Neuron (in vitro differentiated cells): Measurements from ENCODE around the gene METTL6.
"Not testable (repeated sequence)": the region's sequence is repeated elsewhere in the genome, so short reads cannot be mapped to it uniquely, and the experiment has no call there.

Source experiments
- H2AFZ ChIP-seq: one replicate; pipeline ENCODE4 v1.6.1; 2013; ENCODE audit warnings: low read depth, mild to moderate bottlenecking, inconsistent platforms, low read length, moderate library complexity
- H3K27me3 ChIP-seq: one replicate; pipeline ENCODE4 v1.6.1; 2013; ENCODE audit warnings: low read length; ENCODE audit not compliant: insufficient read depth
- H3K36me3 ChIP-seq: one replicate; pipeline ENCODE4 v1.6.1; 2013; ENCODE audit warnings: low read length; ENCODE audit not compliant: insufficient read depth
- H3K4me1 ChIP-seq: one replicate; pipeline ENCODE4 v1.6.1; 2013; ENCODE audit warnings: low read length; ENCODE audit not compliant: insufficient read depth
- H3K4me3 ChIP-seq: 2 replicates; pipeline ENCODE4 v1.5.1; 2013; ENCODE audit warnings: mild to moderate bottlenecking, low read length, moderate library complexity
- H3K9me3 ChIP-seq: one replicate; pipeline ENCODE4 v1.6.1; 2013; ENCODE audit warnings: low read length

The METTL6 gene

DNA sequence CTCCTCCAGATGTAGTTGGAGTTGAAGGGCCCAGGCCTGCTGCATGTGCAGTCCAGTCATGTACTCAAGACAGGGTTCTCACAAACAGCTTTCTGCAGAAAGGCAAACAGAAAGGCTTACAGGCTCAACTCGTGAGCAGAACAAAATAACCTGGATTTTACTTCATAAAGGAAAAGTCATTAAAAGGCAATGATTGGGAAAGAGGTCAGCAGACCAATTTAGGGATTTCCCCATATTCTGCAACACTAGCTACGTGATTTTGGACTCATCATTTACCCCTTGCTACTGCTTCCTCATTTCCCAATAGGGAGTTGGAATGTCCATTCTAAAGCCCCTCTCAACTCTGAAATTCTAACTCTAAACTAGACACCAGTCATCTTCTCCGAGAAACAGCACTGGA, 18.1 kb downstream of the METTL6 start:
- peaks cover 44% of the 10 kb centered on the region for H3K36me3 ChIP-seq

DNA sequence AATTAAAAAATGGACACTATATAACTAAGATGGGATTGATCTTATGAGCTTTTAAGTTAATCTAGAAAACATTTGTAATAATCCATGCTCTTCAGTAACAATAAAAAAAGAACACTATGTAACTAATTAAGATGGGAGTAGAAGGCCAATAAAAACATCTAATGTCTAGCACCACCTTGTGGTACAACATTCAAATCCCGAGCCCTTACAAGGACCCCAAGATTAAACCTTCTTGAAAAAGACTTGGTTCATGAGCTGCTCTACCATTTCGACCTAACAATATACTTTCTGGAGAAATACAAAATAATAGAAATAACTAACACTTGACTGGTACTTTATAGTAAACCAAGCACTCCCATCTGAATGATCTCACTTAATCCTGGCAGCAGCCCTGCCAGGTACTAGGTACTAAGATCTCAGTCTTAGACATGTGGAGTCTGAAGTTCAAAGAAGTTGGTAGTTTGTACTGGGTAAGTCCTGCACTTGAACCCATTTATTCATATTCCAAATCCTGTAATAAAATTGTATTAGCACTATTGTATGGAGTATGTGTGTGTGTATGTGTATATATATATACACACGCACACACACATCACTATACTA, 21.8 kb downstream of the METTL6 start:
- Histone ChIP-seq H3K27me3 (no peaks in the 10 kb centered on the region), H3K4me1 (no peaks in the 10 kb centered on the region), H3K36me3 (peaks cover 13% of the 10 kb centered on the region), H3K9me3 (no peaks in the 10 kb centered on the region), H2AFZ (no peak overlapping the region), H3K4me3 (no peak overlapping the region)

More for the DNA sequence above, 18.1 kb downstream of the METTL6 start:
- Histone ChIP-seq H3K4me3 (no peak overlapping the region), H3K27me3 (no peaks in the 10 kb centered on the region), H2AFZ (no peak overlapping the region), H3K9me3 (no peaks in the 10 kb centered on the region), H3K4me1 (no peaks in the 10 kb centered on the region)

DNA sequence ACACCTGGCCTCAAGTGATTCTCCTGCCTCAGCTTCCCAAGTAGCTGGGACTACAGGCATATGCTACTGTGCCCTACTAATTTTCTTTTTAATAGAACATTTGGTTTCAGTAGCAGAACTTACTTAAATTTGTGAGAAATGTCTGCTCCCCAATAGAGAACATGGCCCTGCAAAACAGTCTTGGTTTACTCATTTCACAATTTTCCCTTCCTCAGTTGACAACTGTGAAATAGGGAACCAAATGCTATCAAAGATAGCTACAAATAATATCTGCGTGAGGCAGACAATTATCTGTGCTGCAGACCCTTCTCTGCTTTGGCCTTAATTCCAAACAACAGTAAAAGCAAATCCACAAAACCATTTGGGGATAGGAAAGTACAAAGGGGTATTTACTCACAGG, 22.6 kb downstream of the METTL6 start:
- no peak overlapping the region for H3K4me3 ChIP-seq
- no peak overlapping the region for H2AFZ ChIP-seq
- no peaks in the 10 kb centered on the region for H3K4me1 ChIP-seq
- no peaks in the 10 kb centered on the region for H3K9me3 ChIP-seq
- H3K27me3 ChIP-seq, result no peaks in the 10 kb centered on the region
- peaks cover 6% of the 10 kb centered on the region for H3K36me3 ChIP-seq

DNA sequence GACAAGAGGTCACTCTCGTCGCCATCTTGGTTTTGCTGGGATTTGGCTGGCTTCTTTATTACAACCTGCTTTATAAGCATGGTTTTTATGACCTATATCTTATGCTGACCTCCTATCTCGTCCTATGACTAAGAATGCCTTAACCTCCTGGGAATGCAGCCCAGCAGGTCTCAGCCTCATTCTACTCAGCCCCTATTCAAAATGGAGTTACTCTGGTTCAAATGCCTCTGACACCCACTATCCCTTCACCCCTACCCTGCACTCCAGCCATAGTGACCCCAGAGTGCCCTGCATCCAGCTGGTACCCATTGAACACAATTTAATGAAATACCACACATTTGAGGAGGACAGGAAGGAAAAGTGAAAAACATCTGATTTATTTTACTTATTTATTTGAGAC, 23.4 kb downstream of the METTL6 start:
- Histone ChIP-seq H3K36me3 (no peaks in the 10 kb centered on the region), H3K9me3 (no peaks in the 10 kb centered on the region), H3K4me1 (no peaks in the 10 kb centered on the region), H3K27me3 (no peaks in the 10 kb centered on the region), H2AFZ (no peak overlapping the region), H3K4me3 (no peak overlapping the region)

DNA sequence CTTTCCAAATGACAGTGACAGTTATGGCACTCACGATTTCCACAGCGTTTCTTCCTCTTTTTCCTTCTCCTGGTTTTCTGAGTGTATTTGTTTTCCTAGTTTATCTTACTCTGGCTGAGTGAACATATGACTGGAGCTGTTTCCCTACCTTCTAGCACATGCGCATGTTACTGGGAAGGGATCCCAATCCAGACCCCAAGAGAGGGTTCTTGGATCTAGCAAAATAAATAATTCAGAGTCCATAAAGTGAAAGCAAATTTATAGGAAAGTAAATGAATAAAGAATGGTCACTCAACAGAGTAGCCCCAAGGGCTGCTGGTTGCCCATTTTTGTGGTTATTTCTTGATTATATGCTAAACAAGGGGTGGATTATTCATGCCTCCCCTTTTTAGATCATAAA, 23.8 kb downstream of the METTL6 start:
- Histone ChIP-seq H3K9me3 (no peaks in the 10 kb centered on the region), H3K4me1 (no peaks in the 10 kb centered on the region), H3K4me3 (no peak overlapping the region), H3K27me3 (no peaks in the 10 kb centered on the region), H2AFZ (no peak overlapping the region), H3K36me3 (no peaks in the 10 kb centered on the region)

DNA sequence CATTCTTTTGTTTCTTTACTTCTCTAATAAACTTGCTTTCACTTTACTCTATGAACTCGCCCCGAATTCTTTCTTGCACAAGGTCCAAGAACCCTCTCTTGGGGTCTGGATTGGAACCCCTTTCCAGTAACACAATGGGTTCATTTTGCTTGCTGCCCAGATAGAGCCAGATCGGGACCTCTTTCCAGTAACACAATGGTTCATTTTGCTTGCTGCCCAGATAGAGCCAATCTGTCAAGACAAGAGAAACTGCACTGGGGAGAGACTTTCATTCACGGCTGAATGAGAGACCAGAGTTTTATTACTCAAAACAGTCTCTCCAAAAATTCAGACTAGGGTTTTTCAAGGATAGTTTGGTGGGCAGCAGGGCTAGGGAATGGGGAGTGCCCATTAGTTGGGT, 25.4 kb downstream of the METTL6 start:
- H3K9me3 ChIP-seq, result peaks cover 10% of the 10 kb centered on the region
- no peaks in the 10 kb centered on the region for H3K4me1 ChIP-seq
- H3K4me3 ChIP-seq, result no peak overlapping the region
- H3K27me3 ChIP-seq, result no peaks in the 10 kb centered on the region
- no peaks in the 10 kb centered on the region for H3K36me3 ChIP-seq
- H2AFZ ChIP-seq, result no peak overlapping the region

DNA sequence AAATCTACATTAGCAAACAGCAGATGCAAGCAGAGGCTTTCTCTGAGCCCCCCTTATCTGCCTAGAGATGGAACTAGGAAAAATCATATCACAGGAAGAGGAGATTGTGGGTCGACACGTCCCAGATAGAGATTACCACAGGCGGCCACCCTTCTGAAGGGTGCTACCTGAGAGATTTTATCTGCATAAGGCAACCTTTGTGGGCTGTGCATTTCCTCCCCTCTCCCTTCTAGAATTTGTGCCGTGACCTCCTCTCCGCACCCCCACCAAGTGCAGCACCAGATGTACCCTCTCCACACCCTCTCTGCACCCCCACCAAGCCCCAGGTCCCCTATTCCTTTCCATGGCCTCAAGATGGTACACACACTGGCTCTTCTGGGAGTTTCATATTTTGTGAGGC, 27.4 kb downstream of the METTL6 start:
- H3K4me1 ChIP-seq, result no peaks in the 10 kb centered on the region
- H3K36me3 ChIP-seq, result no peaks in the 10 kb centered on the region
- H3K9me3 ChIP-seq, result peaks cover 13% of the 10 kb centered on the region
- no peak overlapping the region for H3K4me3 ChIP-seq
- no peak overlapping the region for H2AFZ ChIP-seq
- H3K27me3 ChIP-seq, result no peaks in the 10 kb centered on the region

DNA sequence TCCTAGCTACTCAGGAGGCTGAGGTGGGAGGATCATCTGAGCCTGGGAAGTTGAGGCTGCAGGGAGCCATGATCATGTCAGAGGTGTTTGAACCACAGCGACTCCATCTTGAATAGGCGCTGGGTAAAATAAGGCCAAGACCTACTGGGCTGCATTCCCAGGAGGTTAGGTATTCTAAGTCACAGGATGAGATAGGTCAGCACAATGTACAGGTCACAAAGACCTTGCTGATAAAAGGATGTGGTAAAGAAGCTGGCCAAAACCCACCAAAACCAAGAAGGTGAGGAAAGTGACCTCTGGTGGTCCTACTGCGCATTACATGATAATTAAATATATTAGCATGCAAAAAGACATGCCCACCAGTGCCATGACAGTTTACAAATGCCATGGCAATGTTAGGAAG, 28.6 kb downstream of the METTL6 start:
- not testable (repeated sequence) for H2AFZ ChIP-seq, H3K36me3 ChIP-seq, H3K4me3 ChIP-seq, H3K27me3 ChIP-seq, H3K4me1 ChIP-seq
- H3K9me3 ChIP-seq, result peaks cover 13% of the 10 kb centered on the region

DNA sequence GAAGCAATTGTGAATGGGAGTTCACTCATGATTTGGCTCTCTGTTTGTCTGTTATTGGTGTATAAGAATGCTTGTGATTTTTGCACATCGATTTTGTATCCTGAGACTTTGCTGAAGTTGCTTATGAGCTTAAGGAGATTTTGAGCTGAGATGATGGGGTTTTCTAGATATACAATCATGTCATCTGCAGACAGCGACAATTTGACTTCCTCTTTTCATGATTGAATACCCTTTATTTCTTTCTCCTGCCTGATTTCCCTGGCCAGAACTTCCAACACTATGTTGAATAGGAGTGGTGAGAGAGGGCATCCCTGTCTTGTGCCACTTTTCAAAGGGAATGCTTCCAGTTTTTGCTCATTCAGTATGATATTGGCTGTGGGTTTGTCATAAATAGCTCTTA, 34.1 kb downstream of the METTL6 start:
- H3K36me3 ChIP-seq, H2AFZ ChIP-seq, H3K27me3 ChIP-seq, H3K4me3 ChIP-seq, H3K4me1 ChIP-seq: not testable (repeated sequence)
- H3K9me3 ChIP-seq, result peaks cover 16% of the 10 kb centered on the region

DNA sequence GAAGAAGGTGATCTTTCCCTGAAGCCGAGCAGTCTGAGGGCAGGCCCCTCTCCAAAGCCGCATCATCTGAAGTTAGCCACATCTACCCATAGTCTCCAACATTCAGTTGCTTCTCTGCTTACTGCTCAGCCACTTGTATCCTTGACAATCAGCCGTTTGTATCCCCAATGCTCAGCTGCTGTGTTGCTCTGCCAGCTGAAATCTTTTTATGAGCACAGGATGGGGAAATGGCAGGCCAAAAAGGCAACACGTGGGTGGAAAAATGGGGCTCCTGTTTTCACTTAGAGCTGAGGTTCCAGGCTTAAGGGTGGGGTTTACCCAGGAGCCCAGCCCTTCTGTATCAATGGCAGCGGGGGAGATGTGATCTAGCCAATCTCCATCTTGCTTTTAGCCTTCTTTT, 36.3 kb downstream of the METTL6 start:
- Histone ChIP-seq H3K27me3 (no peaks in the 10 kb centered on the region), H2AFZ (no peak overlapping the region), H3K36me3 (no peaks in the 10 kb centered on the region), H3K4me3 (no peak overlapping the region), H3K4me1 (no peaks in the 10 kb centered on the region), H3K9me3 (peaks cover 10% of the 10 kb centered on the region)

DNA sequence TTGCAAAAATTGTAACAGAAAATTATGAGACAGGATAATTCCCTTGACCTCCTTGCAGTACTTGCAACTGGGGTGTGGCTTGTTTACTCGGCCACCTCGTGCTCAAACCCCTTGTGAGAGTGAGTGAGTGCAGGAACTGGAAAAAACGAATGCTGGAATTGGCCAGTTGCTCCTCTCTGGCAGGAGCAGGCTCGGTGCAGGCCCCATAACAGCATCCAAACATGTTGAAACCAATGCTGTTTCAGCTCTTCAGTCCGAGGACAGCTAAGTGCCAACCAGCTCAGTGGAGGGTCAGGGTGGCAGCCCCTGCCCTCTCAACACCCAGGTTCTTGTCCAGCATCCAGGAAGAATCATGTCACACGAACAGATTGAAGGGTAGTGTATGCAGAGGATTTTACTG, 36.9 kb downstream of the METTL6 start:
- Histone ChIP-seq H3K4me3 (no peak overlapping the region), H2AFZ (no peak overlapping the region), H3K4me1 (no peaks in the 10 kb centered on the region)

DNA sequence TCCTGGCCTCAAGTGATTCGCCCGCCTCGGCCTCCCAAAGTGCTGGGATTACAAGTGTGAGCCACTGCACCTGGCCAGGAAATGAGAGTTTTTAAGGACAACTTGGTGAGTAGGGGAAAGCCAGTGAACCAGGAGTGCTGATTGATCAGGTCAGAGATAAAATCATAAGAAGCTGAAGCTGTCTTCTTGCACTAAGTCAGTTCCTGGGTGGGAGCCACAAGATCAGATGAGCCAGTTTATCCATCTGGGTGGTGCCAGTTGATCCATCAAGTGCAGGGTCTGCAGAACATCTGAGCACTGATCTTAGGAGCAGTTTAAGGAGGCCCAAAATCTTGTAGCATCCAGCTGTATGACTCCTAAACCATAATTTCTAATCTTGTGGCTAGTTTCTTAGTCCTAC, 39.0 kb downstream of the METTL6 start:
- H2AFZ ChIP-seq, H3K4me1 ChIP-seq, H3K27me3 ChIP-seq, H3K36me3 ChIP-seq, H3K4me3 ChIP-seq: not testable (repeated sequence)
- peaks cover 11% of the 10 kb centered on the region for H3K9me3 ChIP-seq

More for the DNA sequence above, 36.9 kb downstream of the METTL6 start:
- H3K36me3 ChIP-seq, result no peaks in the 10 kb centered on the region
- no peaks in the 10 kb centered on the region for H3K27me3 ChIP-seq
- peaks cover 11% of the 10 kb centered on the region for H3K9me3 ChIP-seq

DNA sequence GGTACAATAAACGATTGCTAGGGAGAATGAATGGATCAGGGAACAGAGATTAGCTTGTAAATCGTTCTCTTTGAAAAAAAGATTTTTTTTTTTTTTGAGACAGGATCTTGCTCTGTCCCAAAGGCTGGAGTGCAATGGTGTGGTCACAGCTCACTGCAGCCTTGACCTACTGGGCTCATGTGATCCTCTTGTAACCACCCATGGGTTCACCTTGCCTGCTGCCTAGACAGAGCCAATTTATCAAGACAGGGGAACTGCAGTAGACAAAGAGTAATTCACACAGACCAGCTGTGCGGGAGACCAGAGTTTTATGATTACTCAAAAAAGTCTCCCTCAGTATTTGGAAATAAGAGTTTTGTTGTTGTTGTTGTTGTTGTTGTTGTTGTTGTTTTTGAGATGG, 39.6 kb downstream of the METTL6 start:
- Histone ChIP-seq H3K9me3 (peaks cover 11% of the 10 kb centered on the region), H2AFZ (no peak overlapping the region), H3K36me3 (no peaks in the 10 kb centered on the region), H3K4me3 (no peak overlapping the region), H3K27me3 (no peaks in the 10 kb centered on the region), H3K4me1 (no peaks in the 10 kb centered on the region)

DNA sequence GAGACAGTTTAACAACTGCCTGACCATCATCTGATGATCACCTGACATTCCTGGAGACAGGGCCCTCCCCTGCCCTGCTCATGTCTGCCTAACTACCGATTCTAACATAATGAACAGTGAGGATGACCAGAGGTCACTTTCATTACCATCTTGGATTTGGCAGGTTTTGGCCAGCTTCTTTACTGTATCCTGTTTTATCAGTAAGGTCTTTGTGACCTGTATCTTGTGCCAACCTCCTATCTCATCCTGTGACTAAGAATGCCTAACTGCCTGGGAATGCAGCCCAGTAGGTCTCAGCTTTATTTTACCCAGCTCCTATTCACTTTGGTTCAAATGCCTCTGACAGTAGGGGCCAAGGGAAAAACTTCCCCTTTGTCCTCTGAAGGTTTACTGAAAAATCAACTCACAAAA, 40.2 kb downstream of the METTL6 start:
- Histone ChIP-seq H3K36me3 (no peaks in the 10 kb centered on the region), H2AFZ (no peak overlapping the region), H3K4me3 (no peak overlapping the region), H3K27me3 (no peaks in the 10 kb centered on the region), H3K4me1 (no peaks in the 10 kb centered on the region), H3K9me3 (peaks cover 11% of the 10 kb centered on the region)
